Natural killer cell (primary cell): ENCODE results near the gene PNMA8C. TPM values are rescaled to one million over a fixed set of nuclear protein-coding genes. Genes with fewer than 3 reads are reported as not detected.
"Not testable (repeated sequence)": the region's sequence is repeated elsewhere in the genome, so short reads cannot be mapped to it uniquely, and the experiment has no call there.

Source experiments
- ATAC-seq, 3 donors: fragments of 150-1000 bp in 2 of 3; fragments of 200-7000 bp in 1 of 3; cut with Tn5 transposase; 1 replicate in 1 of 3; 2 replicates in 2 of 3; pipeline ENCODE4 v1.10.0; 2021; ENCODE audit warnings: mild to moderate bottlenecking in 2 of 3, moderate library complexity in 2 of 3
- DNase-seq, 2 donors: peaks; one replicate each; pipeline versions ENCODE4 v3.0.0 to v3.0.0-alpha.2; 2013 to 2021; ENCODE audit warnings: mixed read lengths in 1 of 2
- H3K27ac ChIP-seq: one replicate; pipeline ENCODE4 v1.5.1; 2013; ENCODE audit warnings: mild to moderate bottlenecking, low read length
- H3K27me3 ChIP-seq: one replicate; pipeline ENCODE4 v1.6.1; 2013; ENCODE audit warnings: low read length; ENCODE audit not compliant: control insufficient read depth, insufficient read depth
- H3K36me3 ChIP-seq: one replicate; pipeline ENCODE4 v1.6.1; 2013; ENCODE audit warnings: low read length; ENCODE audit not compliant: control insufficient read depth, insufficient read depth
- H3K4me1 ChIP-seq: one replicate; pipeline ENCODE4 v1.6.1; 2013; ENCODE audit warnings: low read length; ENCODE audit not compliant: control insufficient read depth, insufficient read depth
- H3K4me3 ChIP-seq: one replicate; pipeline ENCODE4 v1.5.1; 2013; ENCODE audit warnings: low read length
- H3K9me3 ChIP-seq: one replicate; pipeline ENCODE4 v1.6.1; 2013; ENCODE audit warnings: low read length; ENCODE audit not compliant: control insufficient read depth, insufficient read depth
- H3K27ac Mint-ChIP-seq, 2 donors: one replicate each; pipeline ENCODE4 v1.8.0; 2022; ENCODE audit warnings: mild to moderate bottlenecking in 2 of 2, mixed read lengths in 2 of 2, moderate library complexity in 1 of 2
- H3K27me3 Mint-ChIP-seq, 2 donors: one replicate each; pipeline ENCODE4 v1.8.0; 2022; ENCODE audit warnings: low read depth in 2 of 2, mixed read lengths in 2 of 2
- H3K36me3 Mint-ChIP-seq: one replicate; pipeline ENCODE4 v1.8.0; 2022; ENCODE audit warnings: mixed read lengths
- H3K4me1 Mint-ChIP-seq, 2 donors: one replicate each; pipeline ENCODE4 v1.8.0; 2022; ENCODE audit warnings: mixed read lengths in 2 of 2
- H3K4me3 Mint-ChIP-seq: one replicate; pipeline ENCODE4 v1.8.0; 2022; ENCODE audit warnings: mild to moderate bottlenecking, moderate library complexity, mixed read lengths
- H3K9me3 Mint-ChIP-seq, 2 donors: one replicate each; pipeline ENCODE4 v1.8.0; 2022; ENCODE audit warnings: mixed read lengths in 2 of 2
- CTCF ChIP-seq: fragments of 200-600 bp; IDR thresholded peaks from one replicate; pipeline ENCODE4 v1.8.0; 2022; ENCODE audit warnings: antibody characterized with exemption
- WGBS: methylation state at CpG from one replicate; pipeline ENCODE4 v1.1.7; 2013; ENCODE audit warnings: missing lambda C conversion rate; ENCODE audit not compliant: insufficient coverage; 5-methylcytosine and 5-hydroxymethylcytosine counted together
- intact Hi-C: fragments of 100-400 bp; cut with micrococcal nuclease; formaldehyde crosslinking; loops from one replicate; pipeline ENCODE4 v1.14.2; 2022
- total RNA-seq, 4 donors: library from RNA; stranded (reverse); fragments of 120-200 nt in 1 of 4; gene quantifications; one replicate each; pipeline versions ENCODE4 v1.2.3 to v1.2.4, GENCODE V29; 2013 to 2022

Gene PNMA8C
- total RNA-seq, 3 donors from 2014 or later (not counting 1 experiment from before 2014, with no cell fraction given): 0.55 to 1.2 (median 0.87) TPM

- no peak overlapping the region for H3K27ac ChIP-seq
- no peaks in the 10 kb centered on the region for H3K9me3 ChIP-seq
- peaks cover 20% of the 10 kb centered on the region for H3K27me3 ChIP-seq
- H3K4me3 ChIP-seq: no peak overlapping the region
- Mint-ChIP-seq H3K36me3 (no peaks in the 10 kb centered on the region), H3K27me3 (peaks cover 16 to 19% of the 10 kb centered on the region in 2 donors), H3K27ac (no peak overlapping the region), H3K9me3 (no peaks in the 10 kb centered on the region), H3K4me3 (no peak overlapping the region), H3K4me1 (peaks cover 9 to 13% of the 10 kb centered on the region in 2 donors)
- no peaks in the 10 kb centered on the region for H3K36me3 ChIP-seq
- H3K4me1 ChIP-seq: peaks cover 9% of the 10 kb centered on the region
- intact Hi-C loops: no loop called here
- WGBS: 83% methylated on average over 2 of the region's 2 CpGs
- DNase-seq: no peak
- no peak for TF ChIP-seq CTCF
- ATAC-seq: no peak
Measured at GRCh38 chr19:46422344-46422743, 6.4 kb downstream of the PNMA8C start.

DNA sequence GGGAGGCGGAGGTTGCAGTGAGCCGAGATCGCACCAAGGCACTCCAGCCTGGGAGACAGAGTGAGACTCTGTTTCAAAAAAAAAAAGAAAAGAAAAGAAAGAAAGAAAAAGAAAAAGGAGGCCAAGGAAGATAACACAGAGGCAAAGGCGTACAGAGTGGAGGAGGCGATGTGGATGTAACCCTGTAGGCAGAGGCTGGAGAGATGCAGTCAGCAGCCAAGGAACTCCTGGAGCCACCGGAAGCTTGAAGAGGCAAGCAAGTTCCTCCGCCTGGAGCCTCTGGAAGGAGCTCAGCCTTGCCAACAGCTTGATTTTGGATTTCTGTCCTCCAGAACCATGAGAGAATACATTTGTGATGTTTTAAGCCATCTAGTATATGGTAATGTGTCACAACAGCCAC is 8.7 kb downstream of the PNMA8C start:
- no peaks in the 10 kb centered on the region for H3K36me3 Mint-ChIP-seq
- H3K27ac Mint-ChIP-seq: no peak overlapping the region
- H3K4me1 Mint-ChIP-seq: no peaks in the 10 kb centered on the region
- H3K27ac ChIP-seq: no peak overlapping the region
- WGBS: 94% methylated on average over 7 of the region's 7 CpGs
- no peak overlapping the region for H3K4me3 ChIP-seq
- no peak overlapping the region for H3K4me3 Mint-ChIP-seq
- no peak for TF ChIP-seq CTCF
- H3K4me1 ChIP-seq: no peaks in the 10 kb centered on the region
- DNase-seq: no peak
- H3K27me3 ChIP-seq: peaks cover 10% of the 10 kb centered on the region
- intact Hi-C loops: no loop called here
- ATAC-seq: no peak
- H3K9me3 Mint-ChIP-seq: no peaks in the 10 kb centered on the region
- no peaks in the 10 kb centered on the region for H3K36me3 ChIP-seq
- peaks cover 7 to 18% of the 10 kb centered on the region in 2 donors for H3K27me3 Mint-ChIP-seq
- H3K9me3 ChIP-seq: no peaks in the 10 kb centered on the region

DNA sequence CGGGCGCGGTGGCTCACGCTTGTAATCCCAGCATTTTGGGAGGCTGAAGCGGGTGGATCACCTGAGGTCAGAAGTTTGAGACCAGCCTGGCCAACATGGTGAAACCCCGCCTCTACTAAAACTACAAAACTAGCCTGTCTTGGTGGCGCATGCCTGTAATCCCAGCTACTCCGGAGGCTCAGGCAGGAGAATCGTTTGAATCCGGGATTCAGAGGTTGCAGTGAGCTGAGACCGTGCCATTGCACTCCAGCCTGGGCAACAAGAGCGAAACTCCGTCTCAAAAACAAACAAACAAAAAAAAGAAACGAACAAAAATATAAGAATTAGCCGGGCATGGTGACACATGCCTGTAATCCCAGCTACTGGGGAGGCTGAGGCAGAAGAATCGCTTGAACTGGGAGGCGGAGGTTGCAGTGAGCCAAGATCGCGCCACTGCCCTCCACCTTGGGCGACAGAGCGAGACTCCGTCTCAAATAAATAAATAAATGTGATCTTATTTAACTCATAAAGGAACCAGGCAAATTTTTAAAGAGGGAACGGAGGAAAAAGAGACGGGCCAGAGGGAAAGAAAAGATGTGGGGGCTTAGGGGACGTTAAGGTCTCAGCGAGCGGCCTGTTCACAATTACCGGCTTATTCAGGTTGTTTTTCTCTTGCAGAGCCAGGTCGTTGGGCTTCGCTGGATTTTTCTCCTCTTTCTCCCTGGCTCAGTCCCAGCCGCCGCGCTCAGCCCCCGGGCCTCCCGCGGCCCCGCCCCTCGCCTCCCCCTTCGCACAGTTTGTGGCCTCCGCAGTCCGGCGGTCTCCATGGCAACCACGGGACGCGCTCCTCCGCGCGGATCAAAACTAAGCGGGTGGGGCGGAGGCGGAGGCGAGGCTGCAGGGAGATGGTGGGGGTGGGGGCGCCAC is 12.7 kb downstream of the PNMA8C start:
- H3K27me3 Mint-ChIP-seq: peaks cover 26 to 49% of the 10 kb centered on the region in 2 donors
- H3K9me3 ChIP-seq, H3K4me3 ChIP-seq, H3K27ac ChIP-seq, H3K4me3 Mint-ChIP-seq, H3K9me3 Mint-ChIP-seq, H3K36me3 Mint-ChIP-seq, H3K4me1 ChIP-seq, H3K4me1 Mint-ChIP-seq, H3K36me3 ChIP-seq, H3K27ac Mint-ChIP-seq, intact Hi-C loops: not testable (repeated sequence)
- 30% methylated on average over 48 of the region's 53 CpGs for WGBS
- peak in 1 of 3 donors; percentile 42 for ATAC-seq
- peaks cover 33% of the 10 kb centered on the region for H3K27me3 ChIP-seq
- peak in 1 of 2 donors; percentile 34 for DNase-seq

DNA sequence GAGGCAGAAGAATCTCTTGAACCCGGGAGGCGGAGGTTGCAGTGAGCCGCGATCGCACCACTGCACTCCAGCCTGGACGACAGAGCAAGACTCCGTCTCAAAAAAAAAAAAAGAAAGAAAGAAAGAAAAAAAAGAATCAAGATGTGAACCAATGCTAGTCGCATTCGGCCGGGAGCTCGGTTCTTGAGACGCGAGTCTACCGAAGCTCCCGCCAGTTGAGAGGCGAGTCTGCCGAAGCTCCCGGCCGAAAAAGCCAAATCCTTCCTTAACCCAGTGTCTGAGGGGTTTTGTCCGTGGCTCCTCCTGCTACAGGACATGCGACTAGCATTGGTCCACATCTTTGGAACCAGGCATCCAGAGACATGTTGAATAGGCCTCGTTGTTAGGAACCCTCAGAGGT is 13.8 kb downstream of the PNMA8C start:
- H3K4me3 Mint-ChIP-seq, H3K27ac Mint-ChIP-seq, H3K4me1 Mint-ChIP-seq, H3K27ac ChIP-seq, H3K4me3 ChIP-seq, H3K9me3 ChIP-seq, H3K4me1 ChIP-seq, intact Hi-C loops, H3K36me3 ChIP-seq, H3K9me3 Mint-ChIP-seq, ATAC-seq, H3K36me3 Mint-ChIP-seq, DNase-seq: not testable (repeated sequence)
- peaks cover 26 to 54% of the 10 kb centered on the region in 2 donors for H3K27me3 Mint-ChIP-seq
- 96% methylated on average over 22 of the region's 22 CpGs for WGBS
- peaks cover 39% of the 10 kb centered on the region for H3K27me3 ChIP-seq
